SK-N-SH treated with all-trans-retinoic acid at 6 μM for 48 hours (cell line): ENCODE data around the gene CCSER1.

Experiments
- SNAI2 ChIP-seq: fragments of 250-450 bp; sonication (Bioruptor Pico); IDR thresholded peaks from 2 replicates; pipeline ENCODE4 v1.5.0; 2020; ENCODE audit warnings: mild to moderate bottlenecking, moderate library complexity
- ZFP3 ChIP-seq: fragments of 250-450 bp; sonication (Bioruptor Pico); IDR thresholded peaks from 2 replicates; pipeline ENCODE4 v1.5.0; 2020; ENCODE audit warnings: mild to moderate bottlenecking, moderate library complexity

DNA sequence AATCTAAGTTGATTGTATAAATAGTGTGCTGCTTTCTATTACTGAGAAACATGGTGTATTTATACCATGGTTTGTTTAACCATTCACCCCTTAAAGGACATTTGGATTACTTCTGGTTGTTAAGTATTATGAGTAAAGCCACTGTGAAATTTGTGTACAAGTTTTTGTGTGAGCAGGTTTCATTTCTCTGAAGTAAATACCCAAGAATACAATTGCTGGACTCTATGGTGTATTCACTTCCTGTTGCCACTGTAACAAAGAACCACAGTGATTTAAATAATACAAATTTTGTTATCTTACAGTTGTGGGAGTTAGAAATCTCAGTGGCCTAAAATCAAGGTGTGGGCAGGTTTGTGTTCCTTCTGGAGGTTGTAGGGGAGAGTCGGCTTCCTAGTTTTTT, 869.6 kb downstream of the CCSER1 start:
- no peak for TF ChIP-seq SNAI2
- no peak for TF ChIP-seq ZFP3 (CRISPR knock-in tag)
